ENCODE data around the gene TMEM220.

Gene TMEM220

DNA sequence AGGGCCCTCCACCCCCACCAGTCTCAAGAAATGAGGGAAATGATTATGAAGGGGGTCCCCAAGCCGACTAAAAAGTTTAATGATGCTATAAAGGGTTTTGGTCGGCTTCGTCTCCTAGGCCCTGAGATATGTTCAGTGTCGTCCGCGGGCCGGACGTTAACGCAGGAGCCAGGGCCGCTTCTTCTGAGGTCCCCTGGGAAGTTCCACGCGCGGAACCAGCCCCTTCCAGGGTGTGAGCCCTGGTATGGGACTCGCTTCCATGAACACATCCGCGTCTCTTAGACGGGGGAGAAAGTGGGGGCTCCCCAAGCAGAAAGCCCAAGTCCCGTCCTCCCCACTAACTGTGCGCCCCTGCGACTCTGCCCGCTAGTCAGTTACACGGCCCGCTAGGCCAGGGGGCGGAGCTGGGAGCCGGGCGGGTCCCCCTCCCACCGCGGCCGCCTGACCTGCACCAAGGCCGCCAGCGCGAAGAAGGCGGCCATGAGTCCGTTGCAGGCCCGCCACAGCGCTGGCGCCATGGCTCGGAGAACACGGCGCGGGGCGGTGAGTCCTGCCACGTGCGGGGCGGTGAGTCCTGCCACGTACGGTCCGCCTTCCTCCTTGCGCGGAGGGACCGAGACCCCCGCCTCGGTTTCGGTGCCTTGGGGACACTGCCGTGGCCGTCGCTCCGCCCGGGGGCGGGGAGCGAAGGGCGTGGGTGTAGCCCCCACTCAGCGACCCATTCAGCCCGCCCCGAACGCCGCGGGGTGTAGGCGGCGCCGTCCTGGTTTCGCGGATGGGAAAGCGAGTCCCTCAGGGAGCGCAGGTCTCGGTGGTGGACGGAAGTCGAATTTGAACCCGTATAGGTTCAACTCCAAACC, at the start of gene TMEM220:
Gene TMEM220, minus strand, starts transcription at position 690 of the 860 bp plus-strand sequence. Its CDS starts 172 bp downstream, at position 518.
- TF ChIP-seq CTCF (IDR thresholded peaks at IDR 0.05) (no peak), ZFX (IDR thresholded peaks at IDR 0.05; ENCODE audit: borderline replicate concordance) (no peak)
- H3K27ac ChIP-seq, result no peak within 1 kb of the TSS

- no peak for TF ChIP-seq ZFX (IDR thresholded peaks at IDR 0.05; ENCODE audit: borderline replicate concordance)
- TF ChIP-seq CTCF (IDR thresholded peaks at IDR 0.05), result no peak
- no peak overlapping the region for H3K27ac ChIP-seq
These were observed 49.8 kb upstream of the TMEM220 start for GRCh38 chr17:10779609-10780008.

- TF ChIP-seq ZFX (IDR thresholded peaks at IDR 0.05; ENCODE audit: borderline replicate concordance), result no peak
- no peak for TF ChIP-seq CTCF (IDR thresholded peaks at IDR 0.05)
- H3K27ac ChIP-seq, result no peak overlapping the region
These were observed 48.1 kb upstream of the TMEM220 start for GRCh38 chr17:10777890-10778289.

- TF ChIP-seq CTCF (IDR thresholded peaks at IDR 0.05) (no peak), ZFX (IDR thresholded peaks at IDR 0.05; ENCODE audit: borderline replicate concordance) (no peak)
These were observed 47.4 kb upstream of the TMEM220 start for GRCh38 chr17:10777131-10777807.

GRCh38 chr17:10776381-10776780, 46.6 kb upstream of the TMEM220 start:
- no peak overlapping the region for H3K27ac ChIP-seq
- no peak for TF ChIP-seq CTCF (IDR thresholded peaks at IDR 0.05)
- TF ChIP-seq ZFX (IDR thresholded peaks at IDR 0.05; ENCODE audit: borderline replicate concordance), result no peak

More at GRCh38 chr17:10777131-10777807, 47.4 kb upstream of the TMEM220 start:
- no peak overlapping the region for H3K27ac ChIP-seq

DNA sequence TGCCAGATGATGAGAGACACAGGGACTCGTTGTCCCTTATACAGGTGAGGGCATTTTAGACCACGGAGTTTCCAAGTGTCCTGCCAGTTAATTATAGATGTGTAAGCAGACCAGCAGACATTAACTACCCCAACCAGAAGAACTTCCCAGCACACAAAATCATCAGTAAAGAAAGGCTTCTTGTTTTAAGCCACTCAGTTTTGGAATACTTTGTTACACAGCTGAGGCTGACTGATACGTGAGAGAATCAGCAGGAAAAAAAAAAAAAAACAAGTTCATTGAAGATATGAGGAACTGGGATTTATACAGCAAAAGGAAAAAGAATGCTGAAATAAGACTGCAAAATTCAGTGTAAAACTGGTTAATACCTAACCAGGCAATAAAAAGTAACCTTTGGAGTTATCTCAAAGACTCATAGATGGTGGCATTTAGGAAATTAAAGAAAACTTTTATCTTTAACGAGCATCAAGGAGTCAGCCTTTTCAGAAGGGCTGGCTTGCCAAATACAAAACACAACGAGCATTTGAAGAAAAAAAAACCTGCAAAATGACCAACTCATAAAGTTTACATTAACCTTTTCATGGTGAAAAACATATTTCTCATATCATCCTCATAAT, 46.0 kb upstream of the TMEM220 start:
- no peak overlapping the region for H3K27ac ChIP-seq
- TF ChIP-seq ZFX (IDR thresholded peaks at IDR 0.05; ENCODE audit: borderline replicate concordance) (no peak), CTCF (IDR thresholded peaks at IDR 0.05) (no peak)
